HG02970 (cell line): ENCODE data around the gene FBXO22.

ENCODE experiments used
- ATAC-seq: cut with Tn5 transposase; IDR thresholded peaks from one replicate; pipeline ENCODE4 v1.9.1; 2021; ENCODE audit warnings: mild to moderate bottlenecking, moderate library complexity, moderate number of reproducible peaks; ENCODE audit not compliant: unreplicated experiment, low FRiP score

FBXO22 gene

DNA sequence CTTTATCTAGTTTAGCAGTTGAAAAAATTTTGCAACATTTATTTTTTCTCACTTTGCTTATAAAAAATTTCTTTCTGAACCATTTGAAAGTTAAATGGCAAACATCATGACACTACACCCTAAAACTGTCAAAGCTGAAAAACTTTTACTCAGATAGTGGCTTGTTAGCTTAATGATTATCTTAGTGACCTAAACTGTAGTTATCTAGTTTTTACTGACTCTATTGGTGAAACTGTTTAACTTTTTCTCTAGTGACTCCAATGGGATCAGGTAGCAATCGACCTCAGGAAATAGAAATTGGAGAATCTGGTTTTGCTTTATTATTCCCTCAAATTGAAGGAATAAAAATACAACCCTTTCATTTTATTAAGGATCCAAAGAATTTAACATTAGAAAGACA lies 13.3 kb downstream of the FBXO22 start:
- ATAC-seq: no peak

DNA sequence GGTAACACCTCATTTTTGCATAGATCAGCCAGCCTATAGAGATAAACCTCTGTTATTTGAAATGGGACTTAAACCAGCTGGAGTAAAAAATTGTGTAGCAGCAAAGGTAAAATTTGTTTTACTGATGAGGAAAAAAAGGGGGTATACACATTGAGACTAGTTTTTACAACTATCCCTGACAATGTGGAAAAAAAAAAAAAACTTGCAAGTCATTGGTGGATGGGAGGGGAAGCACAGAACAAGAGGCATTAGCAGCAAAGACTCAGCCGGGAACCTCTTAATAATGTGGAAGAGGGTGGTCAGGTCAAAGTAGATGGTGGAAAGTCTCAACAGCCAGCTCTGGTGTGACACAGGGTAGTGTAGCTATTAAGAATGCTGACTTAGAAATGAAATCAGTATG lies 14.5 kb downstream of the FBXO22 start:
- ATAC-seq: no peak

- ATAC-seq: no peak
These were observed 16.4 kb downstream of the FBXO22 start for GRCh38 chr15:75920079-75920478.

DNA sequence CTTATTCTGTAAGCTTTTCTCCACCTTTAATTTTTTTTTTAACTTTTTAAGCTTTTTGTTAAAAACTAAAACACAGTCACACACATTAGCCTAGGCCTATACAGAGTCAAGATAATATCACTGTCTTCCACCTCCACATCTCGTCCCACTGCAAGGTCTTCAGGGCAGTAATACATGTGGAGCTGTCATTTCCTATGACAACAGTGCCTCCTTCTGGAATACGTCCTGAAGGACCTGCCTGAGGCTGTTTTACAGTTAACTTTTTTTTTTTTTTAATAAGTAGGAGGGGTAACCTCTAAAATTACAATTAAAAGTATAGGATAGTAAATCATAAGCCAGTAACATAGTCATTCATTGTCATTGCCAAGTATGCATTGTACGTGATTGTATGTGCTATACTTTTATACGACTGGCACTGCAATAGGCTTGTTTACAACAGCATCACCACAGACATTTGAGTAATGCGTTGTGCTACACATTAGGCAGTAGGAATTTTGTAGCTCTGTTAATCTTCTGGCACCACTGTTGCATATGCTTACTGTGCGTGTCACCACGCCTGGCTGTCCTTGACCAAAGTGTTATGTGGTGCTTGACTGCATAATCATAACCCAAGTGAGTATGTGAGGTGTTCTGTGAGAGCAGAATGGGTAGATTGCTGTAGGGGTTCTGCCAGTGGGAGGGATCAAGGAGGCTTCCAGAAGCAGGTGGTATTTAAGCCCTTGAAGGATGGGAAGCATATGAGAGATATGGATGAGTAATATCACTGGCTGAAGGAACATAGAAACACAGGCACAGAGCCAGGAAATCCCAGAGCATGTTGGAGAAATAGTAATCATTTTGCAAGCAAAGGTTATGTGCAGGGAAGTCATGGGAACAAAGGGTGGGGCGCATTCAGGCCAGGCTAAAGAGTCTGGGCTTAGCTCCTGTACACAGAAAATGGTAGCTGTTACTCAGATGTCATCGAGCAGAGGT lies 18.3 kb downstream of the FBXO22 start:
- ATAC-seq: no peak

GRCh38 chr15:75923756-75924155 lies 20.1 kb downstream of the FBXO22 start:
- no peak for ATAC-seq

DNA sequence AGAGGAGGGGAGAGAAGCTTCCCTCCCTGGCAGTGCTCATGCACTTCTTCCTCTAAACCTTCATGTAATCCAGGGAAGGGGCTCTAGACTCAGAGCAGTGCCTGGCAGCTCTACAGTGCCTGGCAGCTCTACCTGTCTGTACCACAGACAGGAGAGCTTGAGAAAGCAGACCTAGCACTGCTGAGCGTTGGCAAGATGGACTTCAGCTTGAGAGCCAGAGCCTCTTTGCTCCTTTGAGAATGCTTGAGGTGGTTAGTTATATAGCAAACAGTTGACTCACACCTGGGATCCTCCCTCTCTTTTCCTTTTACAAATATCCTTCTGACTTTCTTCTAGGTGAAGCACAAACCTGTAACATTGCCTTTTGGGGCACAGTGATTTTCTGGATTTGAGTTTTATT lies 20.9 kb downstream of the FBXO22 start:
- no peak for ATAC-seq

DNA sequence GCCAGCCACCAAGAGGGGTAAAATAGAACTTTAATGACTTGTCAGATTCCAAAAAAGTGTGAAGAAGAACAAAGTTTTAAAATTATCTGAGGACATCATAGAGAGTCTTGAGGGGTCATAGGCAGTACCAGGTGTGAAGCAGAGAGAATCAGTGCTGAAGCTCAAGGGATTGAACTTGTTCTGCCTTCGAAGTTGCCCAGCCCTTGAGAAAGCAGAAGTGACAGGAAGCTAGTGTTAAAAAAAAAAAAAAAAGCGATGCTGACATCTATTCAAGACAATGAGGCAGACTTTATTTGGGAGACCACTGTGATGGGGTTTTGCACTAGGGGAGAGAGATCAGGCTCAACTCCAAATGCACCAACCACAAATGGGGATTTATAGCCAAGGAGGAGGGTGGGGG lies 21.8 kb downstream of the FBXO22 start:
- ATAC-seq: no peak

GRCh38 chr15:75926931-75927330 lies 23.3 kb downstream of the FBXO22 start:
- no peak for ATAC-seq

GRCh38 chr15:75927601-75928000 lies 23.9 kb downstream of the FBXO22 start:
- ATAC-seq: no peak

DNA sequence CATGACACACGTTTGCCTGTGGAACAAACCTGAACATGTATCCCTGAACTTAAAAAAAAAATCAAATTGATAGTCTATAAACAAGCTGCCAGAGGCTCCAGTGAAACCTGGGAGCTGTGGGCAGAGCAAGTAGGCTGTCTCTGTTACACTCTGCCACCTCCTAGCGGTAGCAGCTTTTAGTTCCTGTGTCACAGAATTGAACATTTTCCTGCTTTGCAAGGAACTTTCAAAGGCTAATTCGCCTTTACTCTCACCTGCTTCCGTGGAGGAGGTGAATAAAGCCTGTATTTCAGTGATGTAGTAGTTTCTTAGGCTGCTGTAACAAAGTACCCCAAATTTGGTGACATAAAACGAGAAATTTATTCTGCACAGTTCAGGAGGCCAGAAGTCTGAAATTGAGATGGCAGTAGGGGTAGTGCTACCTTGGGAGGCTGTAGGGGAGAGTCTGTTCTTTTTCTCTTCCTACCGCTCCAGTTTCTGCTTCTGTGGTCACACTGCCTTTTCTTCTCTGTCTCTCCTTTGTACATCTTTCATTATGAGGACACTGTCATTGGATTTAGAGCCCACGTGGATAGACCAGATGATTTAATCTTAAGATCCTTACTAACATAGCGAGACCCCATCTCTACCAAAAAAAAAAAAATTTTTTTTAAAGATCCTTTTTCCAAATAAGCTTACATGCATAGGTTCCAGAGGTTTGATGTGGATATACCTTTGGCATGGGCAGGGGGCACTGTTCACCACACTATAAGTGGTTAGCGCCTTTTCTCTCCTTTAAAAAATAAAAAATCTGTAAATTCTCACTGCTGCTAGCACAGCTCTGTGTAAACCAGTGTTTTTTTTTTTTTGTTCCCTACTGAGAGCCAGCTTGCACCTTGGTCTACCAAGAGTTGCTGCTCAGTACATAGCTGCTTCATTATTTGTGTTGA lies 25.3 kb downstream of the FBXO22 start:
- no peak for ATAC-seq

DNA sequence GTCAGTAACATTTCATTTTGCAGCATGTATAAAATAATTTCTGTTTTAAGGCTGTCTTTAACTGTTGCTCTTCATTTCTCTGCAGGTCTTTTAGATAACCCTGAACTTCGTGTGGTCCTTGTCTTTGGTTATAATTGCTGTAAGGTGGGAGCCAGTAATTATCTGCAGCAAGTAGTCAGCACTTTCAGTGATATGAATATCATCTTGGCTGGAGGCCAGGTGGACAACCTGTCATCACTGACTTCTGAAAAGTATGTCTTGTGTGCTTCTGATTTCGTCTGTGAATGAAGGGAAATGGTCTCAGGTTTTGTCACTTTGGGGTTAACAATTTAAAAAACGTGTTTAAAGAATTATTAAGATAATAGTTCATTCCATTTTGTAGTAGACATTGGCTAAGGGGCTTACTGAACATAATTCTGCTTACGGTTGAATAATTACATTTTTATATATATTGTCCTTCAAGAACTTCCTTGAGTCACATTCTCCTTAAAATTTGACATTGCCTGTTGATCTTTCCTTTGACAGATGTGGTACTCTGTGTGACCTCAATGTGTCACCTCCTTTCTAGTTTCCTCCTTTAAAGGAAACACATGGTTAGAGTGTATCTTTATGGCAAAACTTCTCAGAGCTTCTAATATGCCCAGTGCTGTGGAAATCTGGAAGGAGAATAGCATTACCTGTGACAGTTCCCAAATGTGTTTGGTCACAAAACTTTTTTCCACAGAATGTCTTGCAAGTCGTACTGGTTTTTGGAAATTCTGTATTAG lies 26.3 kb downstream of the FBXO22 start:
- ATAC-seq: no peak

GRCh38 chr15:75930866-75931265 lies 27.2 kb downstream of the FBXO22 start:
- no peak for ATAC-seq

DNA sequence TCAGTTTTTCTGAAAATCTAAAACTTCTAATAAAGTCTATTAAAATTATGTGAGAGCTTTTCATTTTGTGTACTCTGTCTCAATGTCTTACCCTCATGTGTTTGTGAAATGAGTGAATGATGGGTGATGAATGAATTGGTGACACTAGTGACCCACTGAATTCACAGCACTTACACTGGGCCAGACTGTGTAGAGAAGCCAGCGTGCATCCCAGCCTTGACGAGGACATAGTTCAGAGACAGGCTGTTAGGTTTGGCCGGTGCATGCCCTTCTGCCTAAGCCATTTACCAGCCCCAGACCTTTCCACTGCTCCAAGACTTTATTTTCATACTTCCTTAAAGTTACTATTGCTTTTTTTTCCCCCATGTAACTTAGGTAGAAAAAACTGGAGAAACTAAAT lies 38.8 kb downstream of the FBXO22 start:
- no peak for ATAC-seq

GRCh38 chr15:75943246-75943645 lies 39.6 kb downstream of the FBXO22 start:
- no peak for ATAC-seq

- no peak for ATAC-seq
These were observed 40.1 kb downstream of the FBXO22 start for GRCh38 chr15:75943713-75944215.

- no peak for ATAC-seq
These were observed 42.3 kb downstream of the FBXO22 start for GRCh38 chr15:75945953-75946352.

DNA sequence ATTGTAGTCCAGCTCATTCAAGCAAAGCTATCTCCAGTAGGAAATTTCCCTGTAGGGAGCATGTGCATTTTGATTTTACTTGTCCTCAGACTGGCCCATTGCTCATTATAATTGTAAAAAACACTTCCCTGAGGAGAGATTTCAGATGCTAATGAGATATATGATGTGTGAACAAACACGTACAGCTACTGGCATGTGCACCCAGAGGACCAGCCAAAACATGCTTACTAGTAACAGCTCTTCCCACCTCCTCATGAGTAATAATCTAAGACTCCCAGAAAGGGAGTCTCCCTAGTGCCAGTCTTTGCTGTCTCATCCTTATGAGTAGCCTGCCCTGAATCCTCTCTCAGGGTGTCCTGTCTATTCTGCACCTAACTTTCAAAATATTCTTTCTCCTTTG lies 43.4 kb downstream of the FBXO22 start:
- no peak for ATAC-seq

DNA sequence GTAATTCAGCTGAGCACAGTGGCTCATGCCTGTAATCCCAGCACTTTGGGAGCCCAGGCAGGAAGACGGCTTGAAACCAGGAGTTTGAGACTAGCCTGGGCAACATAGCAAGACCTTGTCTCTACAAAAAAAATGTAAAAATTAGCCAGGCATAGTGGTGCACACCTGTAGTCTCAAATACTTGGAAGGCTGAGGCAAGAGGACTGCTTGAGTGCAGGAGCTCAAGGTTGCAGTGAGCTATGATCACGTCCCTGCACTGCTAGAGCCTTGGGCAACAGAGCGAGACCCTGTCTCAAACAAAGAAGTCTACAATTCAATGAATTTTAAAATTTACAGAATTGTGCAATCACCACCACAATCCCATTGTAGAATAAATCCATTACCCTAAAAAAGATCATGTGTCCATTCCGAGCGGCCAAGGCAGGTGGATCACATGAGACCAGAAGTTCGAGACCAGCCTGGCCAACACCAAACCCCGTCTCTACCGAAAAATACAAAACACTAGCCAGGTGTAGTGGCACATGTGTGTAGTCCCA lies 45.2 kb downstream of the FBXO22 start:
- no peak for ATAC-seq

GRCh38 chr15:75952525-75952924 lies 48.8 kb downstream of the FBXO22 start:
- no peak for ATAC-seq

- no peak for ATAC-seq
These were observed 52.0 kb downstream of the FBXO22 start for GRCh38 chr15:75955720-75956119.
